SK-N-SH treated with all-trans-retinoic acid at 6 μM for 48 hours (cell line): ENCODE results near the gene C17orf58.

ENCODE experiments used
- PPARA ChIP-seq: fragments of 250-450 bp; sonication (Bioruptor Pico); IDR thresholded peaks from 2 replicates; pipeline ENCODE4 v1.5.0; 2020; ENCODE audit warnings: mild to moderate bottlenecking, borderline replicate concordance
- RARB ChIP-seq: fragments of 250-450 bp; sonication (Bioruptor Pico); IDR thresholded peaks from 2 replicates; pipeline ENCODE4 v1.8.0; 2021; ENCODE audit warnings: mild to moderate bottlenecking, moderate library complexity
- TCF4 ChIP-seq: fragments of 250-450 bp; sonication (Bioruptor Pico); IDR thresholded peaks from 2 replicates; pipeline ENCODE4 v1.8.0; 2021; ENCODE audit warnings: mild to moderate bottlenecking, moderate library complexity, borderline replicate concordance
- ZC3H10 ChIP-seq: fragments of 250-450 bp; sonication (Bioruptor Pico); IDR thresholded peaks from 2 replicates; pipeline ENCODE4 v1.5.1; 2021; ENCODE audit warnings: mild to moderate bottlenecking, moderate library complexity
- ZFP3 ChIP-seq: fragments of 250-450 bp; sonication (Bioruptor Pico); IDR thresholded peaks from 2 replicates; pipeline ENCODE4 v1.5.0; 2020; ENCODE audit warnings: mild to moderate bottlenecking, moderate library complexity
- ZFP30 ChIP-seq: fragments of 450-650 bp; formaldehyde crosslinking; IDR thresholded peaks from 2 replicates; pipeline ENCODE4 v1.5.0; 2022; ENCODE audit warnings: mild to moderate bottlenecking, moderate library complexity
- ZNF70 ChIP-seq: fragments of 450-650 bp; formaldehyde crosslinking; IDR thresholded peaks from 2 replicates; pipeline ENCODE4 v1.5.0; 2020; ENCODE audit warnings: mild to moderate bottlenecking, moderate library complexity
- ZNF8 ChIP-seq: fragments of 450-650 bp; formaldehyde crosslinking; IDR thresholded peaks from 2 replicates; pipeline ENCODE4 v1.5.0; 2020; ENCODE audit warnings: mild to moderate bottlenecking, moderate library complexity
- TF ChIP-seq, protein P1 (sequence below): fragments of 250-450 bp; sonication (Bioruptor Pico); IDR thresholded peaks from 2 replicates; pipeline ENCODE4 v1.8.0; 2020; ENCODE audit warnings: mild to moderate bottlenecking, moderate library complexity, borderline replicate concordance
- TF ChIP-seq, protein P2 (sequence below): fragments of 250-450 bp; sonication (Bioruptor Pico); IDR thresholded peaks from 2 replicates; pipeline ENCODE4 v1.5.1; 2021; ENCODE audit warnings: mild to moderate bottlenecking, moderate library complexity

DNA sequence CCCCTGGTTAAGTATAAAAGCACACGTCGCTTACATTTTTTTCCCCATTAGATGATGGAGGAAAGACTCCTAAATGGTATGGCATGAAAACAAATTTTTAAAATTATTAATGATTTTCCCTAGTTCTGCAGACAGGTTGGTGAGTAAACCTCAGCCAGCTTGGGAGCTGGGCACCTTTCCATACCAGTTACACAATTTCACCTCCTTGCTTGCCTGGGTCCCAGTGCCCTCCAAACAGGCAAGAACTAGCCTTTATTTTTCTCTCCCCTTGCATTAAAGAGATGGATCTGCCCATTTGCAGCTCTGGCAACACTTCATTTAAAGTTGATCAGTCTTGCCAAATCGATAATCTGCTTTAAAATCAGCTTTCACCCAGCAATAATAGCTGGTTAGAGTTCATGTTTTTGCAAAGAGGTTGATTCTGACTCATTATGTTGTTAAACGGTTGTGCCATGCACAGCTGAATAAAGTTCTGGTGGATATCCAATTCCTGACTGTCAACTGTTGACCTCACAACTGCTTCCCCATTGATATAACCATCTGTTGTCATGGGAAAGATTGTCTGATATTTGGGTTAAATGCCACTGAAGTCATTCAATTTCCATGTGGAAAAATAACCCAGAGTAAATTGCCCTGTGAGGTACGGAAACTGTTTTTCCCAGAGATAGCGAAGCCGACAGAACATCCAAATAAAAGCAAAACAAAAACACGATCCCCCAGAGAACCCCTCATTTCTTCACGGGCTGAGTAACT lies 1.3 kb downstream of the C17orf58 start:
- TF ChIP-seq, protein P1, sequence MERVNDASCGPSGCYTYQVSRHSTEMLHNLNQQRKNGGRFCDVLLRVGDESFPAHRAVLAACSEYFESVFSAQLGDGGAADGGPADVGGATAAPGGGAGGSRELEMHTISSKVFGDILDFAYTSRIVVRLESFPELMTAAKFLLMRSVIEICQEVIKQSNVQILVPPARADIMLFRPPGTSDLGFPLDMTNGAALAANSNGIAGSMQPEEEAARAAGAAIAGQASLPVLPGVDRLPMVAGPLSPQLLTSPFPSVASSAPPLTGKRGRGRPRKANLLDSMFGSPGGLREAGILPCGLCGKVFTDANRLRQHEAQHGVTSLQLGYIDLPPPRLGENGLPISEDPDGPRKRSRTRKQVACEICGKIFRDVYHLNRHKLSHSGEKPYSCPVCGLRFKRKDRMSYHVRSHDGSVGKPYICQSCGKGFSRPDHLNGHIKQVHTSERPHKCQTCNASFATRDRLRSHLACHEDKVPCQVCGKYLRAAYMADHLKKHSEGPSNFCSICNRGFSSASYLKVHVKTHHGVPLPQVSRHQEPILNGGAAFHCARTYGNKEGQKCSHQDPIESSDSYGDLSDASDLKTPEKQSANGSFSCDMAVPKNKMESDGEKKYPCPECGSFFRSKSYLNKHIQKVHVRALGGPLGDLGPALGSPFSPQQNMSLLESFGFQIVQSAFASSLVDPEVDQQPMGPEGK (CRISPR knock-in tag), result peak; percentile 9; the same call in 1 of the 2 replicates
- peak; percentile 15; the same call in 1 of the 2 replicates for TF ChIP-seq ZFP3
- TF ChIP-seq TCF4 (CRISPR knock-in tag), result no peak
- no peak for TF ChIP-seq ZFP30
- TF ChIP-seq RARB (CRISPR knock-in tag), result no peak
- no peak for TF ChIP-seq ZNF8 (CRISPR knock-in tag)
- TF ChIP-seq PPARA (CRISPR knock-in tag), result no peak
- no peak for TF ChIP-seq ZC3H10 (CRISPR knock-in tag)
- TF ChIP-seq, protein P2, sequence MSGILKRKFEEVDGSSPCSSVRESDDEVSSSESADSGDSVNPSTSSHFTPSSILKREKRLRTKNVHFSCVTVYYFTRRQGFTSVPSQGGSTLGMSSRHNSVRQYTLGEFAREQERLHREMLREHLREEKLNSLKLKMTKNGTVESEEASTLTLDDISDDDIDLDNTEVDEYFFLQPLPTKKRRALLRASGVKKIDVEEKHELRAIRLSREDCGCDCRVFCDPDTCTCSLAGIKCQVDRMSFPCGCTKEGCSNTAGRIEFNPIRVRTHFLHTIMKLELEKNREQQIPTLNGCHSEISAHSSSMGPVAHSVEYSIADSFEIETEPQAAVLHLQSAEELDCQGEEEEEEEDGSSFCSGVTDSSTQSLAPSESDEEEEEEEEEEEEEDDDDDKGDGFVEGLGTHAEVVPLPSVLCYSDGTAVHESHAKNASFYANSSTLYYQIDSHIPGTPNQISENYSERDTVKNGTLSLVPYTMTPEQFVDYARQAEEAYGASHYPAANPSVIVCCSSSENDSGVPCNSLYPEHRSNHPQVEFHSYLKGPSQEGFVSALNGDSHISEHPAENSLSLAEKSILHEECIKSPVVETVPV (CRISPR knock-in tag), result no peak
- TF ChIP-seq ZNF70 (CRISPR knock-in tag), result peak; percentile 7; the same call in 1 of the 2 replicates
